Mesothelial cell of epicardium (in vitro differentiated cells): ENCODE measurements around the gene PSMD4. TPM values are rescaled to one million over a fixed set of nuclear protein-coding genes. Genes with fewer than 3 reads are reported as not detected.
A peak's percentile ranks its signal among the peaks of the same experiment; 100 is the strongest.
"Not testable (repeated sequence)": the region's sequence is repeated elsewhere in the genome, so short reads cannot be mapped to it uniquely, and the experiment has no call there.

Experiments
- DNase-seq, 2 experiments: peaks; one replicate each; pipeline ENCODE4 v3.0.0; 2021; ENCODE audit warnings: low spot score in 2 of 2; ENCODE audit not compliant: unreplicated experiment in 2 of 2
- H3K27ac Mint-ChIP-seq: 2 replicates; pipeline ENCODE4 v1.8.0; 2021; ENCODE audit warnings: mixed read lengths
- H3K27me3 Mint-ChIP-seq: 2 replicates; pipeline ENCODE4 v1.8.0; 2021; ENCODE audit warnings: low read depth, mixed read lengths
- H3K36me3 Mint-ChIP-seq: 2 replicates; pipeline ENCODE4 v1.8.0; 2021; ENCODE audit warnings: mixed read lengths
- H3K4me1 Mint-ChIP-seq: 2 replicates; pipeline ENCODE4 v1.8.0; 2021; ENCODE audit warnings: mixed read lengths
- H3K4me3 Mint-ChIP-seq: 2 replicates; pipeline ENCODE4 v1.8.0; 2021; ENCODE audit warnings: mild to moderate bottlenecking, moderate library complexity, mixed read lengths
- H3K9me3 Mint-ChIP-seq: 2 replicates; pipeline ENCODE4 v1.8.0; 2021; ENCODE audit warnings: mixed read lengths
- total RNA-seq: library from RNA; stranded (reverse); gene quantifications from 3 replicates; pipeline ENCODE4 v1.2.1, GENCODE V29; 2021
- TF ChIP-seq, protein P1 (sequence below): fragments of 200-600 bp; sonication (generic); IDR thresholded peaks from one replicate; pipeline ENCODE4 v1.5.0; 2021; ENCODE audit warnings: antibody characterized with exemption; ENCODE audit not compliant: unreplicated experiment

PSMD4 gene
- total RNA-seq, 1 donor from 2014 or later: 114 TPM

DNA sequence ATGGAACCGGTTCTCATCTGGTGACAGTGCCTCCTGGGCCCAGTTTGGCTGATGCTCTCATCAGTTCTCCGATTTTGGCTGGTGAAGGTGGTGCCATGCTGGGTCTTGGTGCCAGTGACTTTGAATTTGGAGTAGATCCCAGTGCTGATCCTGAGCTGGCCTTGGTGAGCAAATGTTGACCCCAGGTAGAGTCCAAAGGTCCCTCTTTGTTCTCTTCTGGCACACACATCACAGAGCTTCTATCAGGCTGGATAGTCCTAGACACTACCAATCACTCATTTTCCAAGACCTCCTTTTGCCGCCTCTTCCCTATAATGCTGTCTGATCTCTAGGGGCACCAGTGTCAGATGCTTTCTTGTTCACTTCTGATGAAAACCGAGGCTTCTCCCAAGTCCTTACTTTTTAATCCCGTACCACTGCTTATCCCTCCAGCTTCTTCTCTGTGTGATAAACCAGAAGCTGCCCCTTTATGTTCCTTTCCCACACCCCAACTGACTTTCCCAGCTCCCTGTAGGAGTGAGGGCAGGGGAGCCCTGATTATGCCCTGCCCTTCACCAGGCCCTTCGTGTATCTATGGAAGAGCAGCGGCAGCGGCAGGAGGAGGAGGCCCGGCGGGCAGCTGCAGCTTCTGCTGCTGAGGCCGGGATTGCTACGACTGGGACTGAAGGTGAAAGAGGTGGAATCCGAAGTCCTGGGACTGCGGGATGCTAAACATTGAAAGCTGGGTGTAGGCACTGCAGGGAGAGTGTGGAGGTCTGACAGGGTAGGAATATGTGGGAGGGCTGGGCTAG lies 11.1 kb downstream of the PSMD4 start:
- H3K27ac Mint-ChIP-seq: no peak overlapping the region
- H3K36me3 Mint-ChIP-seq: peaks cover 29% of the 10 kb centered on the region

DNA sequence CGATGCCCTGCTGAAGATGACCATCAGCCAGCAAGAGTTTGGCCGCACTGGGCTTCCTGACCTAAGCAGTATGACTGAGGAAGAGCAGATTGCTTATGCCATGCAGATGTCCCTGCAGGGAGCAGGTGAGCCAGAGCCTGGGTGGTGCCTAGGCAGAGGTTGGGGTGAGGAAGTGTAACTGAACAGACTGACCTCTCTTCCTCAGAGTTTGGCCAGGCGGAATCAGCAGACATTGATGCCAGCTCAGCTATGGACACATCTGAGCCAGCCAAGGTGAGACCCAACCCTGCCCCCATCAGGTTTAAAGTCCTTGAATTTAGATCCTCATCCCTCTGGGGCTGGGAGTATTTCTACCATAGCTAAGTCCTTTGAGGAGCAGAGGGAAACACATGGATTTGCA lies 11.8 kb downstream of the PSMD4 start:
- Mint-ChIP-seq H3K27me3 (no peaks in the 10 kb centered on the region), H3K4me3 (no peak overlapping the region), H3K27ac (no peak overlapping the region), H3K4me1 (no peaks in the 10 kb centered on the region), H3K9me3 (no peaks in the 10 kb centered on the region), H3K36me3 (peaks cover 30% of the 10 kb centered on the region)
- DNase-seq: no peak
- TF ChIP-seq, protein P1, sequence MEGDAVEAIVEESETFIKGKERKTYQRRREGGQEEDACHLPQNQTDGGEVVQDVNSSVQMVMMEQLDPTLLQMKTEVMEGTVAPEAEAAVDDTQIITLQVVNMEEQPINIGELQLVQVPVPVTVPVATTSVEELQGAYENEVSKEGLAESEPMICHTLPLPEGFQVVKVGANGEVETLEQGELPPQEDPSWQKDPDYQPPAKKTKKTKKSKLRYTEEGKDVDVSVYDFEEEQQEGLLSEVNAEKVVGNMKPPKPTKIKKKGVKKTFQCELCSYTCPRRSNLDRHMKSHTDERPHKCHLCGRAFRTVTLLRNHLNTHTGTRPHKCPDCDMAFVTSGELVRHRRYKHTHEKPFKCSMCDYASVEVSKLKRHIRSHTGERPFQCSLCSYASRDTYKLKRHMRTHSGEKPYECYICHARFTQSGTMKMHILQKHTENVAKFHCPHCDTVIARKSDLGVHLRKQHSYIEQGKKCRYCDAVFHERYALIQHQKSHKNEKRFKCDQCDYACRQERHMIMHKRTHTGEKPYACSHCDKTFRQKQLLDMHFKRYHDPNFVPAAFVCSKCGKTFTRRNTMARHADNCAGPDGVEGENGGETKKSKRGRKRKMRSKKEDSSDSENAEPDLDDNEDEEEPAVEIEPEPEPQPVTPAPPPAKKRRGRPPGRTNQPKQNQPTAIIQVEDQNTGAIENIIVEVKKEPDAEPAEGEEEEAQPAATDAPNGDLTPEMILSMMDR: no peak

More for the DNA sequence above, 11.1 kb downstream of the PSMD4 start:
- no peak for DNase-seq
- Mint-ChIP-seq H3K27me3 (no peaks in the 10 kb centered on the region), H3K9me3 (no peaks in the 10 kb centered on the region), H3K4me1 (no peaks in the 10 kb centered on the region), H3K4me3 (no peak overlapping the region)
- TF ChIP-seq, protein P1: no peak

DNA sequence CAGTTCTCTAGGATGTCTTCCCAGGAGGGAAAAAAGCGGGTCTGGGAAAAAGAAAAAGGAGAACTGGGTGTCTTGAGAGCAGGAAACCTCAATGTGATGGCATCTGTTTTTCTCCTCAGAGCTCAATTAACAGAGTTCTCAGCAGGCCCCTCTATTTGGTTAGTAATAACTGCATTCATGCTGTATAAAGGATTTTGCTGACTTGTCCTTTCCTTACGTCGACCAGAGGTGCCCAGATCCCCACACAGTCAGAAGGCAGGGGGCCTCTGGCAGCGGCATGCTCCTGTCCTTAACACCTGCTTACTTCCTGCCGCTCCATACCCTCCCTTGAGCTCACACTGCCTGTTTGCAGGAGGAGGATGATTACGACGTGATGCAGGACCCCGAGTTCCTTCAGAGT lies 12.3 kb downstream of the PSMD4 start:
- no peak overlapping the region for H3K27ac Mint-ChIP-seq

DNA sequence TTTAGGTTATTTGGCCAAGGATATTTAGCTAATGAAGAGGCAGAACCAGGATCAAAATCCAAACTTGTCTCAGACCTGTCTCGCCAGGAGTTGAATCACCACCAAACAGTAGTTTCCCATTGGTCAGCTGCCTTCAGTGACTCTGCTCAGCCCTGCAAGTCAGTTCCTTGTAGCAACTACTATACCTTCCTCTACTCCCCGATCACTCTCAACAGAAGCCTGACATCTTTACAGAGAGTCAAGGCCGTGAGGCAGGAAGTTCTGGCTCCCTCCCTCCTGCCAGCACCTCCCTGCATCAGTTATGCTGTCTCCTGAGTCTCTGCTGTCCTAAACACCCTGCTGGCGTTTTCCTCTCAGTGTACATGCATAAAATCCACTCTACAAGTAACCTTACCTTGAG lies 13.2 kb downstream of the PSMD4 start:
- H3K36me3 Mint-ChIP-seq: peaks cover 34% of the 10 kb centered on the region
- no peaks in the 10 kb centered on the region for H3K9me3 Mint-ChIP-seq
- H3K4me1 Mint-ChIP-seq: no peaks in the 10 kb centered on the region
- H3K4me3 Mint-ChIP-seq: no peak overlapping the region
- no peaks in the 10 kb centered on the region for H3K27me3 Mint-ChIP-seq
- H3K27ac Mint-ChIP-seq: no peak overlapping the region
- TF ChIP-seq, protein P1: no peak
- DNase-seq: no peak

More for the DNA sequence above, 12.3 kb downstream of the PSMD4 start:
- H3K4me3 Mint-ChIP-seq: no peak overlapping the region
- H3K9me3 Mint-ChIP-seq: no peaks in the 10 kb centered on the region
- no peaks in the 10 kb centered on the region for H3K4me1 Mint-ChIP-seq
- TF ChIP-seq, protein P1: no peak
- peaks cover 35% of the 10 kb centered on the region for H3K36me3 Mint-ChIP-seq
- no peaks in the 10 kb centered on the region for H3K27me3 Mint-ChIP-seq
- DNase-seq: no peak

DNA sequence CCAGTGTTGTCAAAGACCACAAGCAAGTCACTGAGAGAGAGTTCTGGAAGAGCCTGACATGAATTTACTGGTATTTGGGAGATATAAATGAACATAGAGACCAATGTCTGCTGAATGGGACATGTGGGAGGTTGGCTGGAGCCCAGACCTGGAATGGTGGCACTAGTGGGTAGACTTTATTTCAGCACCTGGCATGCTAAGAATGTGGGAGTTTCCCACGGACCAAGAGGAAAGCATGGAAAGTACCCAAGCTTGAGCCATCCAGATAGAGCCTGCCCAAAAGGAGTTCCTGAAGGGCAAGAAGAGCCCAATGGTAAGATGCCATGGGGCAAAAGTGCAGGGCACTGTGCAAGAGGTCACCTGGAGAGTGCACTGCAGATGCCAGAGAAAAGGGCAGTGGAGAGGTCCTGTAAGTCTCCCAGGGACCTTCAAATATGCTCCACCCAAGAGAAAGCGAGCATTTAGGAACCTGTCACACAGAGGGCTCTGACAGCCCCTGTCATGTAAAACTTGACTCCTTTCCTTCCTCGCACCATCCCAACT lies 19.5 kb downstream of the PSMD4 start:
- H3K36me3 Mint-ChIP-seq: peaks cover 18% of the 10 kb centered on the region
- TF ChIP-seq, protein P1: no peak
- no peaks in the 10 kb centered on the region for H3K9me3 Mint-ChIP-seq
- no peak for DNase-seq
- no peaks in the 10 kb centered on the region for H3K27me3 Mint-ChIP-seq
- no peaks in the 10 kb centered on the region for H3K4me1 Mint-ChIP-seq
- no peak overlapping the region for H3K4me3 Mint-ChIP-seq
- peak overlapping the region; percentile 10 for H3K27ac Mint-ChIP-seq

DNA sequence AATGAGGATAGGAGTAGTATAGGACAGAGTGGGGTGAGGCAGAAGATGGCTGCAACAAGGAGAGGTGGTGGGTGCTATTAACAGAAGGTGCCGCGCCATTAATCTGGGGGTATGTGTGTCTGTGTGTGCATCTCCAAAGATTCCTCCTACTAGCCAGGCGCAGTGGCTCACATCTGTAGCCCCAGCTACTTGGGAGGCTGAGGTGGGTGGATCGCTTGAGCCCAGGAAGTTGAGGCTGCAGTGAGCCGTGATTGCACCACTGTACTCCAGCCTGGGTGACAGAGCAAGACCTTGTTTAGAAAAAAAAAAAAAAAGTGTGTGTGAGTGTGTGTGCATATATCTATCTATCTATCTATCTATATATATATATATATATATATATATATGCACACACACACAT lies 20.8 kb downstream of the PSMD4 start:
- H3K27ac Mint-ChIP-seq, H3K27me3 Mint-ChIP-seq, DNase-seq, H3K4me3 Mint-ChIP-seq, H3K4me1 Mint-ChIP-seq, H3K9me3 Mint-ChIP-seq: not testable (repeated sequence)
- peaks cover 16% of the 10 kb centered on the region for H3K36me3 Mint-ChIP-seq
